Upper lobe of left lung (tissue), 6 donors: Measurements from ENCODE around the gene NEURL1. TPM values are rescaled to one million over a fixed set of nuclear protein-coding genes. Genes with fewer than 3 reads are reported as not detected.

Experiments
- ATAC-seq, 2 donors: fragments of 200-7000 bp; cut with Tn5 transposase; one replicate each; pipeline ENCODE4 v1.9.1; 2022; ENCODE audit warnings: mild to moderate bottlenecking in 2 of 2, moderate library complexity in 2 of 2; ENCODE audit not compliant: low FRiP score in 2 of 2
- DNase-seq, 2 donors: peaks; one replicate each; pipeline ENCODE4 v3.0.0-alpha.2; 2019 to 2020
- H3K27ac ChIP-seq, 4 donors: fragments of 200-600 bp; sonication (generic); one replicate each; pipeline ENCODE4 v1.5.1; 2016 to 2019
- H3K27me3 ChIP-seq, 4 donors: fragments of 200-600 bp; sonication (generic); one replicate each; pipeline ENCODE4 v1.5.1; 2017 to 2019
- H3K36me3 ChIP-seq, 4 donors: fragments of 200-600 bp; sonication (generic); one replicate each; pipeline ENCODE4 v1.5.1; 2016 to 2019
- H3K4me1 ChIP-seq, 4 donors: fragments of 200-600 bp; sonication (generic); one replicate each; pipeline ENCODE4 v1.5.1; 2018 to 2019
- H3K4me3 ChIP-seq, 4 donors: fragments of 200-600 bp; sonication (generic); one replicate each; pipeline ENCODE4 v1.5.1; 2017 to 2019; ENCODE audit warnings: mild to moderate bottlenecking in 2 of 4, moderate library complexity in 1 of 4
- H3K9me3 ChIP-seq, 4 donors: fragments of 200-600 bp; sonication (generic); one replicate each; pipeline ENCODE4 v1.5.1; 2018 to 2019
- CTCF ChIP-seq, 6 experiments: fragments of 450-650 bp in 4 of 6; fragments of 200-600 bp in 2 of 6; sonication (generic) in 2 of 6; IDR thresholded peaks; one replicate each; pipeline ENCODE4 v1.5.1; 2016 to 2019; ENCODE audit warnings: antibody characterized with exemption in 6 of 6
- EP300 ChIP-seq, 4 donors: sonication (generic); formaldehyde crosslinking; IDR thresholded peaks; one replicate each; pipeline ENCODE4 v1.5.1; 2017; ENCODE audit warnings: antibody characterized with exemption in 4 of 4, control low read depth in 2 of 4
- POLR2A ChIP-seq, 4 donors: fragments of 450-650 bp; IDR thresholded peaks; one replicate each; pipeline ENCODE4 v1.5.1; 2016 to 2017; ENCODE audit warnings: antibody characterized with exemption in 4 of 4, mild to moderate bottlenecking in 2 of 4
- POLR2AphosphoS5 ChIP-seq, 2 donors: sonication (generic); formaldehyde crosslinking; IDR thresholded peaks; one replicate each; pipeline ENCODE4 v1.5.1; 2017; ENCODE audit warnings: antibody characterized with exemption in 2 of 2
- WGBS, 2 donors: methylation state at CpG; one replicate each; pipeline ENCODE4 v1.1.5; 2017 to 2018; 5-methylcytosine and 5-hydroxymethylcytosine counted together
- total RNA-seq, 6 donors: library from RNA; depleted of rRNA in 4 of 6; stranded (reverse); fragments of >200 nt in 4 of 6; gene quantifications; one replicate each; pipeline versions ENCODE4 v1.1.0 to v1.2.1, GENCODE V29; 2016 to 2021
- donor health status: DM: no; HTN: no; CAD: no; lungs with moderate emphysema.
- donor health status: DM: no; HTN: yes; CAD: no; lungs with severe emphysema.

NEURL1 gene
- total RNA-seq, 6 donors from 2014 or later: 0.22 to 1.1 (median 0.80) TPM; not detected in 1

GRCh38 chr10:103455235-103455634 is 38.3 kb upstream of the NEURL1 start:
- Histone ChIP-seq H3K36me3 (no peaks in the 10 kb centered on the region), H3K4me3 (no peak overlapping the region), H3K4me1 (peaks cover 12 to 23% (median 16%) of the 10 kb centered on the region in 4 donors), H3K9me3 (no peaks in the 10 kb centered on the region), H3K27ac (no peak overlapping the region), H3K27me3 (no peaks in the 10 kb centered on the region)
- TF ChIP-seq POLR2A (IDR thresholded peaks at IDR 0.05): no peak
- TF ChIP-seq POLR2AphosphoS5 (IDR thresholded peaks at IDR 0.05): no peak
- no peak for TF ChIP-seq CTCF (IDR thresholded peaks at IDR 0.05)
- TF ChIP-seq EP300 (IDR thresholded peaks at IDR 0.05): no peak
- ATAC-seq: no peak
- 83 to 90% methylated on average over 11 to 25 of the region's 25 CpGs for WGBS, 2 donors
- peak in 1 of 2 donors; percentile 77 for DNase-seq

GRCh38 chr10:103456074-103456660 is 37.3 kb upstream of the NEURL1 start:
- no peaks in the 10 kb centered on the region for H3K36me3 ChIP-seq
- no peaks in the 10 kb centered on the region for H3K9me3 ChIP-seq
- peaks cover 6 to 14% (median 10%) of the 10 kb centered on the region in 4 donors for H3K4me1 ChIP-seq
- no peak overlapping the region for H3K4me3 ChIP-seq
- WGBS, 2 donors: 89 to 90% methylated on average over 7 to 9 of the region's 9 CpGs
- no peak for DNase-seq
- H3K27me3 ChIP-seq: no peaks in the 10 kb centered on the region
- no peak overlapping the region for H3K27ac ChIP-seq
- TF ChIP-seq EP300 (IDR thresholded peaks at IDR 0.05) (no peak), CTCF (IDR thresholded peaks at IDR 0.05) (no peak), POLR2A (IDR thresholded peaks at IDR 0.05) (no peak), POLR2AphosphoS5 (IDR thresholded peaks at IDR 0.05) (no peak)
- ATAC-seq: no peak

- TF ChIP-seq POLR2AphosphoS5 (IDR thresholded peaks at IDR 0.05) (no peak), EP300 (IDR thresholded peaks at IDR 0.05) (no peak), POLR2A (IDR thresholded peaks at IDR 0.05) (no peak)
- H3K4me3 ChIP-seq: no peak overlapping the region
- H3K27me3 ChIP-seq: no peaks in the 10 kb centered on the region
- DNase-seq (no peak), ATAC-seq (no peak)
- peaks cover 6 to 8% (median 7%) of the 10 kb centered on the region in 4 donors for H3K4me1 ChIP-seq
- no peaks in the 10 kb centered on the region for H3K36me3 ChIP-seq
- 88 to 89% methylated on average over 3 to 8 of the region's 8 CpGs for WGBS, 2 donors
- no peak overlapping the region for H3K27ac ChIP-seq
- H3K9me3 ChIP-seq: no peaks in the 10 kb centered on the region
Observed at GRCh38 chr10:103457176-103457712, 36.3 kb upstream of the NEURL1 start.

- Histone ChIP-seq H3K4me3 (no peak overlapping the region), H3K27me3 (no peaks in the 10 kb centered on the region), H3K27ac (no peak overlapping the region), H3K4me1 (peaks cover 0 to under 1% (median 0%) of the 10 kb centered on the region in 4 donors), H3K36me3 (no peaks in the 10 kb centered on the region), H3K9me3 (no peaks in the 10 kb centered on the region)
- DNase-seq (peak in 1 of 2 donors; percentile 84), ATAC-seq (peak in 1 of 2 donors; percentile 5)
- 94% methylated on average over 22 to 31 of the region's 39 CpGs for WGBS, 2 donors
- TF ChIP-seq CTCF (IDR thresholded peaks at IDR 0.05) (no peak), EP300 (IDR thresholded peaks at IDR 0.05) (no peak), POLR2AphosphoS5 (IDR thresholded peaks at IDR 0.05) (no peak), POLR2A (IDR thresholded peaks at IDR 0.05) (no peak)
Observed at GRCh38 chr10:103457896-103458583, 35.5 kb upstream of the NEURL1 start.

GRCh38 chr10:103458720-103459119 is 34.8 kb upstream of the NEURL1 start, which contains the start of gene CALHM1:
TSS of gene CALHM1 (minus strand) at chr10:103458900. CDS start at chr10:103458751, 149 bp downstream.
- no peak within 1 kb of the TSS for H3K4me3 ChIP-seq
- TF ChIP-seq POLR2AphosphoS5 (IDR thresholded peaks at IDR 0.05) (no peak), EP300 (IDR thresholded peaks at IDR 0.05) (no peak), CTCF (IDR thresholded peaks at IDR 0.05) (no peak), POLR2A (IDR thresholded peaks at IDR 0.05) (no peak)
- no peaks in the 10 kb centered on the region for H3K4me1 ChIP-seq
- H3K9me3 ChIP-seq: no peaks in the 10 kb centered on the region
- no peak within 1 kb of the TSS for H3K27ac ChIP-seq
- H3K36me3 ChIP-seq: no peaks in the 10 kb centered on the region
- no peaks in the 10 kb centered on the region for H3K27me3 ChIP-seq
- DNase-seq: no peak
- ATAC-seq: no peak
- 52 to 61% methylated on average over 5 to 9 of the region's 9 CpGs for WGBS, 2 donors
